Neuronal stem cell (in vitro differentiated cells): ENCODE data around the gene PDE4C.

Experiments used
- DNase-seq: peaks from one replicate; pipeline ENCODE4 v3.0.0-alpha.2; 2013; ENCODE audit warnings: low spot score
- H2AFZ ChIP-seq: one replicate; pipeline ENCODE4 v1.6.1; 2013; ENCODE audit warnings: mild to moderate bottlenecking, low read length, inconsistent platforms
- H2AK5ac ChIP-seq: 2 replicates; pipeline ENCODE4 v1.6.1; 2013; ENCODE audit warnings: low read depth, mild to moderate bottlenecking, inconsistent platforms, low read length, moderate library complexity, mixed read lengths
- H2BK120ac ChIP-seq: 2 replicates; pipeline ENCODE4 v1.6.1; 2013; ENCODE audit warnings: low read depth, mild to moderate bottlenecking, inconsistent platforms, low read length, moderate library complexity, mixed read lengths
- H2BK12ac ChIP-seq: one replicate; pipeline ENCODE4 v1.6.1; 2013; ENCODE audit warnings: low read length, inconsistent platforms
- H2BK15ac ChIP-seq: 2 replicates; pipeline ENCODE4 v1.6.1; 2013; ENCODE audit warnings: mild to moderate bottlenecking, low read length, inconsistent platforms, mixed read lengths
- H2BK5ac ChIP-seq: one replicate; pipeline ENCODE4 v1.6.1; 2013; ENCODE audit warnings: inconsistent platforms, mild to moderate bottlenecking, low read length, moderate library complexity
- H3K14ac ChIP-seq: one replicate; pipeline ENCODE4 v1.6.1; 2013; ENCODE audit warnings: low read length, inconsistent platforms
- H3K18ac ChIP-seq: 2 replicates; pipeline ENCODE4 v1.6.1; 2013; ENCODE audit warnings: low read length, inconsistent platforms
- H3K23ac ChIP-seq: 2 replicates; pipeline ENCODE4 v1.6.1; 2013; ENCODE audit warnings: low read depth, mild to moderate bottlenecking, mixed read lengths, low read length, inconsistent platforms; ENCODE audit not compliant: poor library complexity
- H3K27ac ChIP-seq: replicated peaks from 3 replicates; pipeline ENCODE4 v1.5.1; 2013; ENCODE audit warnings: low read length, inconsistent platforms
- H3K27me3 ChIP-seq, 3 experiments: 2 replicates each; pipeline ENCODE4 v1.6.1; 2013; ENCODE audit warnings: low read length in 3 of 3, mild to moderate bottlenecking in 2 of 3, inconsistent platforms in 1 of 3, low read depth in 1 of 3, mixed read lengths in 1 of 3, moderate library complexity in 1 of 3; ENCODE audit not compliant: control insufficient read depth in 3 of 3, insufficient read depth in 3 of 3
- H3K36me3 ChIP-seq, 2 donors: replicated peaks in 1 of 2; 2 replicates each; pipeline ENCODE4 v1.6.1; 2013; ENCODE audit warnings: low read length in 2 of 2; ENCODE audit not compliant: control insufficient read depth in 2 of 2, insufficient read depth in 2 of 2
- H3K4ac ChIP-seq: 2 replicates; pipeline ENCODE4 v1.6.1; 2013; ENCODE audit warnings: inconsistent platforms, mild to moderate bottlenecking, low read length, moderate library complexity
- H3K4me1 ChIP-seq, 2 donors: 1 replicate in 1 of 2; 2 replicates in 1 of 2; pipeline ENCODE4 v1.6.1; 2013; ENCODE audit warnings: low read length in 2 of 2, low read depth in 1 of 2; ENCODE audit not compliant: control insufficient read depth in 2 of 2, insufficient read depth in 1 of 2
- H3K4me2 ChIP-seq: one replicate; pipeline ENCODE4 v1.6.1; 2013; ENCODE audit warnings: mild to moderate bottlenecking, low read length, inconsistent platforms; ENCODE audit not compliant: insufficient read depth, poor library complexity, severe bottlenecking
- H3K4me3 ChIP-seq, 2 donors: 2 replicates each; pipeline ENCODE4 v1.5.1; 2013; ENCODE audit warnings: low read length in 2 of 2, mild to moderate bottlenecking in 2 of 2, inconsistent platforms in 1 of 2, moderate library complexity in 1 of 2
- H3K79me1 ChIP-seq: one replicate; pipeline ENCODE4 v1.6.1; 2013; ENCODE audit warnings: low read depth, mild to moderate bottlenecking, inconsistent platforms, low read length, moderate library complexity
- H3K9ac ChIP-seq: one replicate; pipeline ENCODE4 v1.6.1; 2013; ENCODE audit warnings: mild to moderate bottlenecking, low read depth, low read length, inconsistent platforms; ENCODE audit not compliant: poor library complexity
- H3K9me3 ChIP-seq, 2 donors: replicated peaks in 1 of 2; 2 replicates each; pipeline versions ENCODE3 to v1.6.1; 2013; ENCODE audit warnings: low read length in 2 of 2, mild to moderate bottlenecking in 2 of 2, inconsistent platforms in 1 of 2, low read depth in 1 of 2, mixed read lengths in 1 of 2, moderate library complexity in 1 of 2; ENCODE audit not compliant: control insufficient read depth in 2 of 2, insufficient read depth in 1 of 2
- H4K8ac ChIP-seq: one replicate; pipeline ENCODE4 v1.6.1; 2013; ENCODE audit warnings: low read depth, mild to moderate bottlenecking, inconsistent platforms, low read length, moderate library complexity
- H4K91ac ChIP-seq: one replicate; pipeline ENCODE4 v1.6.1; 2013; ENCODE audit warnings: low read length, low read depth, mild to moderate bottlenecking, inconsistent platforms; ENCODE audit not compliant: poor library complexity
- WGBS, 2 donors: extraction: QIAGEN DNeasy Blood & Tissue Kit; methylation state at CpG; one replicate each; pipeline ENCODE4 v1.1.7; 2013; ENCODE audit warnings: missing lambda C conversion rate in 2 of 2, mixed read lengths in 1 of 2; ENCODE audit not compliant: insufficient read length in 2 of 2, insufficient replicate concordance in 1 of 2; ENCODE audit errors: extremely low coverage in 2 of 2; 5-methylcytosine and 5-hydroxymethylcytosine counted together

PDE4C gene

GRCh38 chr19:18206018-18206417 lies 20.2 kb downstream of the PDE4C start:
- H3K79me1 ChIP-seq = peaks cover 5% of the 10 kb centered on the region

DNA sequence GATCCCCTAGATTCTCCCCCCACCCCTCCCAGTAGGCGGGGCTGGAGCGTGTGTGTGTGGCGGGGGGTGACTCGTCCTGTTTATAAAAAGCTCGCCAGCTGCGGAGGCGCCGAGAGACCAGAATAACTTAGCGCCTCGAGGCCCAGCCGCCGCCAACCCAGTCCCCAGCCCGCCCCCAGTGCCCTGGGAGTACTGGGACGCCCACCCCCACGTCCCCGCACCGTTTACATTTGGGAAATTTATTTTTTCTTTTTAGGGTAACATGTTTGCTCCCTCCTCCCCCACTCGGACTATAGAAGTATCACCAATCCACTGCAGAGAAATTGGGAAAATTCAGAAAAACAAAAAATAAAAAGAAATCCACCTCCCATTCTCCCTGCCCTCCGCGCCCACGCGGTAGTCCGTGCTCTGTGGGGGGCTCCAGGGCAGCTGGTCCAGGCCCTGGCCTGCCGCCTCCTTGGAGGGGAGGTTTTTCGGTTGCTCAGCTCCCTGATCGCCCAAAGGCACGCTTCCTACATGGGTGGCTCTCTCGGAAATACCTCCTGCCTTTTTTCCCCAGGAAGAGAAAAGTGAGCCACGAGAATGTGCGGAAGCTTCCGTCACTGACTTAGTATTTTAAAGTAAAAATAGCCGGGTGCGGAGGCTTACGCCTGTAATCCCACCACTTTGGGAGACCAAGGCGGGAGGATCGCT lies 20.9 kb downstream of the PDE4C start:
- no peak for DNase-seq
- Histone ChIP-seq H3K18ac (peak overlapping the region; percentile 92), H2BK15ac (no peak overlapping the region), H3K27me3 (peaks cover 0 to 18% (median 6%) of the 10 kb centered on the region in 3 experiments), H3K4me3 (peak overlapping the region; percentile 51 to 79), H3K4me2 (peak overlapping the region; percentile 78), H3K4me1 (peaks cover 15% of the 10 kb centered on the region in 2 donors), H3K9ac (no peak overlapping the region), H3K27ac (peak overlapping the region; percentile 95), H2BK12ac (no peak overlapping the region), H2BK120ac (no peak overlapping the region), H2BK5ac (peak overlapping the region; percentile 90), H3K23ac (no peak overlapping the region), H2AFZ (peak overlapping the region; percentile 86), H3K4ac (peak overlapping the region; percentile 76), H3K79me1 (peaks cover 5% of the 10 kb centered on the region), H4K8ac (no peak overlapping the region), H2AK5ac (peak overlapping the region; percentile 63), H4K91ac (no peak overlapping the region), H3K36me3 (peaks cover 0 to 3% of the 10 kb centered on the region in 2 donors), H3K9me3 (peaks cover 0 to 2% of the 10 kb centered on the region in 2 donors), H3K14ac (no peak overlapping the region)
- WGBS, 2 donors = no CpG with 5 or more reads among the region's 36 CpGs

More at GRCh38 chr19:18206018-18206417, 20.2 kb downstream of the PDE4C start:
- Histone ChIP-seq H3K36me3 (no peaks in the 10 kb centered on the region), H2BK5ac (no peak overlapping the region), H3K9me3 (peaks cover 0 to 2% of the 10 kb centered on the region in 2 donors), H3K14ac (no peak overlapping the region), H2BK120ac (no peak overlapping the region), H4K91ac (no peak overlapping the region), H2BK15ac (peak overlapping the region; percentile 67), H2AFZ (peak overlapping the region; percentile 86), H4K8ac (no peak overlapping the region), H3K9ac (no peak overlapping the region), H2AK5ac (peak overlapping the region; percentile 56), H3K23ac (no peak overlapping the region), H3K27ac (no peak overlapping the region), H3K27me3 (peaks cover 0 to 18% (median 6%) of the 10 kb centered on the region in 3 experiments), H3K4ac (no peak overlapping the region), H2BK12ac (no peak overlapping the region), H3K4me1 (peaks cover 15% of the 10 kb centered on the region in 2 donors), H3K4me2 (no peak overlapping the region), H3K4me3 (peak overlapping the region in 1 of 2 donors; percentile 51), H3K18ac (no peak overlapping the region)
- WGBS, 2 donors = no CpG with 5 or more reads among the region's 12 CpGs
- no peak for DNase-seq

GRCh38 chr19:18204394-18205199 lies 21.6 kb downstream of the PDE4C start:
- Histone ChIP-seq H3K14ac (no peak overlapping the region), H2BK15ac (peak overlapping the region; percentile 58), H3K9ac (no peak overlapping the region), H3K4me2 (peak overlapping the region; percentile 78), H3K18ac (peak overlapping the region; percentile 92), H3K23ac (no peak overlapping the region), H2BK12ac (no peak overlapping the region), H3K36me3 (peaks cover 0 to 9% of the 10 kb centered on the region in 2 donors), H3K79me1 (peaks cover 5% of the 10 kb centered on the region), H2AK5ac (peak overlapping the region; percentile 63), H3K9me3 (peaks cover 0 to 2% of the 10 kb centered on the region in 2 donors), H3K27ac (peak overlapping the region; percentile 95), H2BK120ac (no peak overlapping the region), H3K4me3 (peak overlapping the region; percentile 51 to 79), H4K8ac (no peak overlapping the region), H4K91ac (no peak overlapping the region), H3K4me1 (peaks cover 15% of the 10 kb centered on the region in 2 donors), H3K27me3 (peaks cover 0 to 18% (median 6%) of the 10 kb centered on the region in 3 experiments), H3K4ac (no peak overlapping the region), H2AFZ (peak overlapping the region; percentile 86), H2BK5ac (peak overlapping the region; percentile 90)
- no CpG with 5 or more reads among the region's 22 CpGs for WGBS, 2 donors
- DNase-seq = peak; percentile 90
